Measurements from ENCODE around the gene SEC14L1.

The SEC14L1 gene

GRCh38 chr17:77217123-77217522 lies 76.4 kb downstream of the SEC14L1 start:
- no peak for DNase-seq

GRCh38 chr17:77217566-77217965 lies 76.8 kb downstream of the SEC14L1 start:
- DNase-seq, result no peak

GRCh38 chr17:77218902-77219301 lies 78.1 kb downstream of the SEC14L1 start:
- no peak for DNase-seq

GRCh38 chr17:77222356-77222755 lies 81.6 kb downstream of the SEC14L1 start:
- DNase-seq, result no peak

GRCh38 chr17:77223642-77224420 lies 83.1 kb downstream of the SEC14L1 start:
- DNase-seq, result no peak

- no peak for DNase-seq
Observed at GRCh38 chr17:77225265-77225664, 84.5 kb downstream of the SEC14L1 start.

- DNase-seq, result no peak
Observed at GRCh38 chr17:77227461-77228240, 86.9 kb downstream of the SEC14L1 start.

- DNase-seq, result no peak
Observed at GRCh38 chr17:77228241-77228752, 87.5 kb downstream of the SEC14L1 start.

GRCh38 chr17:77228816-77229215 lies 88.0 kb downstream of the SEC14L1 start:
- DNase-seq, result no peak

- DNase-seq, result no peak
Observed at GRCh38 chr17:77229786-77230435, 89.1 kb downstream of the SEC14L1 start.

- DNase-seq, result no peak
Observed at GRCh38 chr17:77230436-77230830, 89.7 kb downstream of the SEC14L1 start.

GRCh38 chr17:77231076-77231871 lies 90.5 kb downstream of the SEC14L1 start:
- DNase-seq, result no peak

GRCh38 chr17:77233127-77233526 lies 92.4 kb downstream of the SEC14L1 start:
- no peak for DNase-seq

- DNase-seq, result no peak
Observed at GRCh38 chr17:77233635-77234334, 93.0 kb downstream of the SEC14L1 start.

- DNase-seq, result no peak
Observed at GRCh38 chr17:77234695-77235094, 93.9 kb downstream of the SEC14L1 start.

GRCh38 chr17:77235370-77235941 lies 94.7 kb downstream of the SEC14L1 start:
- no peak for DNase-seq

- no peak for DNase-seq
Observed at GRCh38 chr17:77237232-77238008, 96.7 kb downstream of the SEC14L1 start.

- no peak for DNase-seq
Observed at GRCh38 chr17:77240976-77241375, 100.2 kb downstream of the SEC14L1 start.

- DNase-seq, result no peak
Observed at GRCh38 chr17:77242118-77242851, 101.5 kb downstream of the SEC14L1 start.

Measured in activated CD4-positive, CD25-positive, alpha-beta regulatory T cell (primary cell).